ENCODE measurements around the gene ZNF135.

ZNF135 gene

DNA sequence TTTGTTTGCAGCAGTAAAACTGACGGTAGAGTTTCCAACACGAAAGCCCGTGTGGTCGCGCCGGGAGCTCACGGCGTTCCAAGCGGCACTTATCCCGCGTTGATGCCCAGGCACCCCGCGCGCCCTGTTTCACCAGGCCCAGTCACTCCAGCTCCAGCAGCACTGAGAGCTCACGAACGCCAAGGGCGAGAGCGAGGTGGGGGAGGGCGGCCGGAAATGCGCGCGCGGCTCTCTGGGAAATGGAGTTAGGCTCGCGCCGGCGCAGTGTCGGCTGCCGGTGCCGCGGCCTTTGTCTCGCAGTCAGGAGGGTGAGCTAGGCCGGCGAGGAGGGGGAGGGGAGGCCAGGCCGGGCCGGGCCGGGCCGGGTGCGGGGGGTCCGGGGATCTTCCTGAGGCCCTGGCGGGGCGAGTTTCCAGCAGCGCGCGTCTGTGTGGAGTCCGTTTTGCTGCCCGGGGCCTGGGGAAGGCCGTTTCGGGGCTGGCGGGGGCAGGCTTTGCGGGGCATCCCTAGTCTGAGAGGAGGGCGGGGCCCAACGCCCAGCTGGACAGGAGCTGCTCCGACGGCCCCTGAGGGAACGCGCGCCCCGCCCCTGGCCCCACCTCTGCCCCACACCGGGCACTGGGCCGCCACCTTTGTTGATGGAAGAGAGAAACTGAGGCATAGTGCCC is at the start of gene ZNF135:
Gene ZNF135, plus strand, starts transcription at position 280 of the 668 bp plus-strand sequence. CDS start 721 bp downstream, outside the sequence.
- Histone ChIP-seq H3K27ac (ENCODE audit: low read length) (no peak within 1 kb of the TSS), H3K79me2 (ENCODE audit: low read length) (no peaks in the 10 kb centered on the region), H3K4me1 (ENCODE audit: low read length) (no peaks in the 10 kb centered on the region), H2AFZ (ENCODE audit: low read depth, low read length) (no peak within 1 kb of the TSS), H3K4me2 (ENCODE audit: low read length) (no peak within 1 kb of the TSS), H3K4me3 (ENCODE audit: low read length) (no peak within 1 kb of the TSS), H3K9me3 (ENCODE audit: insufficient read depth, low read length) (peaks cover 25% of the 10 kb centered on the region), H4K20me1 (ENCODE audit: insufficient read depth, low read length) (no peaks in the 10 kb centered on the region), H3K27me3 (ENCODE audit: low read depth, low read length) (no peaks in the 10 kb centered on the region), H3K9ac (ENCODE audit: low read length) (no peak within 1 kb of the TSS), H3K36me3 (replicated peaks; ENCODE audit: low read depth, low read length) (no peaks in the 10 kb centered on the region)
- TF ChIP-seq EZH2phosphoT487 (IDR thresholded peaks at IDR 0.05; ENCODE audit: low read depth) = no peak
- TF ChIP-seq, protein P1, sequence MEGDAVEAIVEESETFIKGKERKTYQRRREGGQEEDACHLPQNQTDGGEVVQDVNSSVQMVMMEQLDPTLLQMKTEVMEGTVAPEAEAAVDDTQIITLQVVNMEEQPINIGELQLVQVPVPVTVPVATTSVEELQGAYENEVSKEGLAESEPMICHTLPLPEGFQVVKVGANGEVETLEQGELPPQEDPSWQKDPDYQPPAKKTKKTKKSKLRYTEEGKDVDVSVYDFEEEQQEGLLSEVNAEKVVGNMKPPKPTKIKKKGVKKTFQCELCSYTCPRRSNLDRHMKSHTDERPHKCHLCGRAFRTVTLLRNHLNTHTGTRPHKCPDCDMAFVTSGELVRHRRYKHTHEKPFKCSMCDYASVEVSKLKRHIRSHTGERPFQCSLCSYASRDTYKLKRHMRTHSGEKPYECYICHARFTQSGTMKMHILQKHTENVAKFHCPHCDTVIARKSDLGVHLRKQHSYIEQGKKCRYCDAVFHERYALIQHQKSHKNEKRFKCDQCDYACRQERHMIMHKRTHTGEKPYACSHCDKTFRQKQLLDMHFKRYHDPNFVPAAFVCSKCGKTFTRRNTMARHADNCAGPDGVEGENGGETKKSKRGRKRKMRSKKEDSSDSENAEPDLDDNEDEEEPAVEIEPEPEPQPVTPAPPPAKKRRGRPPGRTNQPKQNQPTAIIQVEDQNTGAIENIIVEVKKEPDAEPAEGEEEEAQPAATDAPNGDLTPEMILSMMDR (IDR thresholded peaks at IDR 0.05; ENCODE audit: low read depth, low read length) = no peak

DNA sequence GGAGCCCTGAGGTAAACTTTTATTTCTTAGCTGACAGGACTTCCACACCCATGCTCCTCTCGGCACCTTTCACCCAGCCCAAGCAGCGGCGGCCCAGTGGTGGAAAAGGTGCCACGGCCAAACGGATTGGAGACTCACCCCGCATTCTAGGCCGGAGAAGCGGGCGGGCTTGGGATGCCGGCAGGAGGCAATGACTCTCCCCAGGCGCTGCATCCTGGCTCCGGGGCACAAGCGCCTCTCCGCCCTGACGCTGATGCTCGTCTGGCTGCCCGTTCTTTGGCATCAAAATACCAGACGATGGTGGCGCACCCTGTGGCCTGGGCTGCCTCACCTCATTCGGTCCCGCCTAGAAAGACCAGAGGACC is 49.8 kb upstream of the ZNF135 start:
- peaks cover 40% of the 10 kb centered on the region for H3K9me3 ChIP-seq (ENCODE audit: insufficient read depth, low read length)
- H4K20me1 ChIP-seq (ENCODE audit: insufficient read depth, low read length) = no peaks in the 10 kb centered on the region
- H3K27me3 ChIP-seq (ENCODE audit: low read depth, low read length) = no peaks in the 10 kb centered on the region
- H3K36me3 ChIP-seq (replicated peaks; ENCODE audit: low read depth, low read length) = peaks cover 24% of the 10 kb centered on the region
- no peak overlapping the region for H2AFZ ChIP-seq (ENCODE audit: low read depth, low read length)
- H3K79me2 ChIP-seq (ENCODE audit: low read length) = no peaks in the 10 kb centered on the region
- H3K4me2 ChIP-seq (ENCODE audit: low read length) = no peak overlapping the region
- TF ChIP-seq, protein P1 (IDR thresholded peaks at IDR 0.05; ENCODE audit: low read depth, low read length) = no peak
- TF ChIP-seq EZH2phosphoT487 (IDR thresholded peaks at IDR 0.05; ENCODE audit: low read depth) = no peak
- H3K4me1 ChIP-seq (ENCODE audit: low read length) = no peaks in the 10 kb centered on the region
- H3K27ac ChIP-seq (ENCODE audit: low read length) = no peak overlapping the region
- H3K9ac ChIP-seq (ENCODE audit: low read length) = no peak overlapping the region
- H3K4me3 ChIP-seq (ENCODE audit: low read length) = no peak overlapping the region

DNA sequence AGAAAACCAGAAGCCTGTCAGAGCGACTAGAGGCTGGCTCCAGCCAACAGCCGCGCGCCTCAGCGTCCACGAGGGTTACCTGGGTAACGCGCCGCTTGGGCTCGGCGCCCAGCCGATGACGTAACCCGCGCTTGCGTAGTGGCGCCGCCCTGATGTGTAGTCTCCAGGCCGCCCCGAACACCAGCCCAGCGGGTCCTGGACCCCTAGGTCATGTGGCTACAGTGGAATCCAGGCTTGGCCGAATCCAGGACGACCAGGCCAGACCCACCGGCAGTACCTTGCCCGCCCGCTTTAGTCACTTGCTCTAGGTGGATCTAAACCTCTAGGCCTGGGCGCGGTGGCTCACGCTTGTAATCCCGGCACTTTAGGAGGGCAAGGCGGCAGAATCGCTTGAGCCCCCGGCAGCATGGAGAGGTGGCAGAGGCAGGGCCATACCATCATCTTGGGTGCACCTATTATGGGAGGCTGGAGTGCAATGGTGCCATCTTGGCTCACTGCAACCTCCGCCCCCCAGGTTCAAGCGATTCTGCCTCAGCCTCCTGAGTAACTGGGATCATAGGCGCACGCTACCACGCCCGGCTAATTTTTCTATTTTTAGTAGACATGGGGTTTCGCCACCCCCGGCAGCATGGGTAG is 49.3 kb upstream of the ZNF135 start:
- Histone ChIP-seq H3K79me2 (ENCODE audit: low read length) (no peaks in the 10 kb centered on the region), H3K9me3 (ENCODE audit: insufficient read depth, low read length) (peaks cover 39% of the 10 kb centered on the region), H4K20me1 (ENCODE audit: insufficient read depth, low read length) (no peaks in the 10 kb centered on the region), H3K4me1 (ENCODE audit: low read length) (no peaks in the 10 kb centered on the region), H2AFZ (ENCODE audit: low read depth, low read length) (no peak overlapping the region), H3K27me3 (ENCODE audit: low read depth, low read length) (no peaks in the 10 kb centered on the region), H3K4me2 (ENCODE audit: low read length) (no peak overlapping the region), H3K27ac (ENCODE audit: low read length) (no peak overlapping the region), H3K9ac (ENCODE audit: low read length) (no peak overlapping the region), H3K36me3 (replicated peaks; ENCODE audit: low read depth, low read length) (peaks cover 19% of the 10 kb centered on the region), H3K4me3 (ENCODE audit: low read length) (no peak overlapping the region)
- no peak for TF ChIP-seq EZH2phosphoT487 (IDR thresholded peaks at IDR 0.05; ENCODE audit: low read depth)
- TF ChIP-seq, protein P1 (IDR thresholded peaks at IDR 0.05; ENCODE audit: low read depth, low read length) = no peak

DNA sequence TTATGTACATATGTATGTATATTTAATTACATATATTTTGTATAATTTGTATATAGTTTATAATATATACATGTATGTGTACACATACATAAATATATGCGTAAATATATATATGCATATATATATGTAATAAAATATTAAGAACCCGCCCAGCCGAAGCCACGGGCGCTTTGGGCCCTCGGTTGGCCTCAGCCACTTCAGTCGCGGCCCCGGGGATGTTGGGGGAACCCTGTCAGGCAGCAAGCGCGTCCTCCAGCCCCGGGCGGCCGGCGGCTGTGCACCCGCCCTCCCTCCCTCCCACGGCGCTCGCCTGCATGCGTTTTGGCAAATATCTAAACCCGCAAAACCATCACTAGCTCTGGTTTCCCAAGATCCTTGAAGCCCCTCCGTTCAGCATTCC is 48.6 kb upstream of the ZNF135 start:
- Histone ChIP-seq H4K20me1 (ENCODE audit: insufficient read depth, low read length) (no peaks in the 10 kb centered on the region), H3K27ac (ENCODE audit: low read length) (no peak overlapping the region), H3K4me2 (ENCODE audit: low read length) (no peak overlapping the region), H3K36me3 (replicated peaks; ENCODE audit: low read depth, low read length) (peaks cover 15% of the 10 kb centered on the region), H3K27me3 (ENCODE audit: low read depth, low read length) (no peaks in the 10 kb centered on the region), H2AFZ (ENCODE audit: low read depth, low read length) (no peak overlapping the region), H3K4me1 (ENCODE audit: low read length) (no peaks in the 10 kb centered on the region), H3K9me3 (ENCODE audit: insufficient read depth, low read length) (peaks cover 39% of the 10 kb centered on the region), H3K9ac (ENCODE audit: low read length) (no peak overlapping the region), H3K79me2 (ENCODE audit: low read length) (no peaks in the 10 kb centered on the region), H3K4me3 (ENCODE audit: low read length) (no peak overlapping the region)
- no peak for TF ChIP-seq EZH2phosphoT487 (IDR thresholded peaks at IDR 0.05; ENCODE audit: low read depth)
- TF ChIP-seq, protein P1 (IDR thresholded peaks at IDR 0.05; ENCODE audit: low read depth, low read length) = no peak
